Neural cell (in vitro differentiated cells): Measurements from ENCODE around the gene DENND2A. TPM values are rescaled to one million over a fixed set of nuclear protein-coding genes. Genes with fewer than 3 reads are reported as not detected.

Source experiments
- H2AFZ ChIP-seq: fragments of 200-600, 300-800 bp; sonication (generic), shearing (Covaris generic); 2 replicates; pipeline ENCODE4 v1.6.0; 2014; ENCODE audit warnings: low read depth, mild to moderate bottlenecking, antibody characterized with exemption, low read length, moderate library complexity
- H3F3A ChIP-seq: fragments of 200-600 bp; shearing (Covaris generic); 2 replicates; pipeline ENCODE4 v1.6.1; 2016; ENCODE audit warnings: mild to moderate bottlenecking, moderate library complexity, mixed read lengths, antibody characterized with exemption, low read length; ENCODE audit not compliant: insufficient read depth, poor library complexity, severe bottlenecking
- H3K27ac ChIP-seq: fragments of 200-600, 300-800 bp; sonication (generic), shearing (Covaris generic); 2 replicates; pipeline ENCODE4 v1.5.1; 2014; ENCODE audit warnings: mild to moderate bottlenecking, low read length, moderate library complexity
- H3K27me3 ChIP-seq: fragments of 300-800, 200-600 bp; sonication (generic), shearing (Covaris generic); 2 replicates; pipeline ENCODE4 v1.6.0; 2014; ENCODE audit warnings: mild to moderate bottlenecking, low read depth, low read length, moderate library complexity; ENCODE audit not compliant: insufficient read depth
- H3K36me3 ChIP-seq: fragments of 300-800, 200-600 bp; sonication (generic), shearing (Covaris generic); 2 replicates; pipeline ENCODE4 v1.5.1; 2014; ENCODE audit warnings: mild to moderate bottlenecking, antibody characterized with exemption, low read length, moderate library complexity; ENCODE audit not compliant: insufficient read depth
- H3K4me2 ChIP-seq: fragments of 300-800, 200-600 bp; sonication (generic), shearing (Covaris generic); 2 replicates; pipeline ENCODE4 v1.6.0; 2014; ENCODE audit warnings: mild to moderate bottlenecking, low read length
- H3K4me3 ChIP-seq: fragments of 300-800, 200-600 bp; sonication (generic), shearing (Covaris generic); 2 replicates; pipeline ENCODE4 v1.5.1; 2014; ENCODE audit warnings: mild to moderate bottlenecking, low read length, moderate library complexity
- H3K79me2 ChIP-seq: fragments of 200-600 bp; shearing (Covaris generic); replicated peaks from 2 replicates; pipeline ENCODE4 v1.6.0; 2014; ENCODE audit warnings: mild to moderate bottlenecking, low read length, moderate library complexity; ENCODE audit not compliant: insufficient read depth
- H3K9ac ChIP-seq: fragments of 300-800, 200-600 bp; sonication (generic), shearing (Covaris generic); 2 replicates; pipeline ENCODE4 v1.6.1; 2016; ENCODE audit warnings: mild to moderate bottlenecking, low read length, mixed read lengths
- H3K9me2 ChIP-seq: fragments of 200-600 bp; shearing (Covaris generic); 2 replicates; pipeline ENCODE4 v1.6.1; 2016; ENCODE audit warnings: mild to moderate bottlenecking, low read length, mixed read lengths; ENCODE audit not compliant: insufficient read depth
- H3K9me3 ChIP-seq: fragments of 200-600, 300-800 bp; sonication (generic), shearing (Covaris generic); 2 replicates; pipeline ENCODE4 v1.6.1; 2016; ENCODE audit warnings: mild to moderate bottlenecking, mixed run types, low read length, moderate library complexity, mixed read lengths
- H4K20me1 ChIP-seq: fragments of 200-600 bp; shearing (Covaris generic); 2 replicates; pipeline ENCODE4 v1.6.1; 2016; ENCODE audit warnings: mild to moderate bottlenecking, mixed run types; ENCODE audit not compliant: insufficient read depth
- CTCF ChIP-seq: fragments of 450-650 bp; IDR thresholded peaks from 2 replicates; pipeline ENCODE4 v1.5.1; 2014; ENCODE audit warnings: antibody characterized with exemption, mild to moderate bottlenecking, moderate library complexity; ENCODE audit not compliant: poor library complexity, severe bottlenecking
- EP300 ChIP-seq: fragments of 450-650 bp; conservative IDR thresholded peaks from 2 replicates; pipeline ENCODE4 v1.6.1; 2014; ENCODE audit warnings: antibody characterized with exemption, mild to moderate bottlenecking, moderate library complexity; ENCODE audit not compliant: poor library complexity, severe bottlenecking
- EZH2 ChIP-seq: fragments of 200-600, 300-800 bp; shearing (Covaris generic), sonication (generic); IDR thresholded peaks from 2 replicates; pipeline ENCODE4 v1.6.1; 2014; ENCODE audit warnings: antibody characterized with exemption, low read length, borderline replicate concordance, mild to moderate bottlenecking; ENCODE audit not compliant: insufficient read depth, poor library complexity, severe bottlenecking
- MXI1 ChIP-seq: fragments of 450-650 bp; conservative IDR thresholded peaks from 2 replicates; pipeline ENCODE4 v1.6.1; 2014; ENCODE audit warnings: antibody characterized with exemption, mild to moderate bottlenecking; ENCODE audit not compliant: poor library complexity, severe bottlenecking
- POLR2AphosphoS5 ChIP-seq: IDR thresholded peaks from 2 replicates; pipeline ENCODE4 v1.6.1; 2012
- RAD21 ChIP-seq: fragments of 450-650 bp; conservative IDR thresholded peaks from 2 replicates; pipeline ENCODE4 v1.6.1; 2014; ENCODE audit warnings: antibody characterized with exemption, mild to moderate bottlenecking, moderate library complexity
- REST ChIP-seq: IDR thresholded peaks from 2 replicates; pipeline ENCODE4 v1.6.1; 2012; ENCODE audit warnings: borderline replicate concordance
- SMC3 ChIP-seq: fragments of 450-650 bp; conservative IDR thresholded peaks from 2 replicates; pipeline ENCODE4 v1.6.1; 2014; ENCODE audit warnings: antibody characterized with exemption, mild to moderate bottlenecking, moderate library complexity; ENCODE audit not compliant: poor library complexity
- TAF1 ChIP-seq: IDR thresholded peaks from 2 replicates; pipeline ENCODE4 v1.6.1; 2012; ENCODE audit warnings: low read depth
- polyA plus RNA-seq: library from polyadenylated mRNA; depleted of rRNA; stranded (reverse); fragments of >200 nt; gene quantifications from 2 replicates; pipeline ENCODE4 v1.2.3, GENCODE V29; 2014

The DENND2A gene
- polyA plus RNA-seq, 1 donor from 2014 or later, result 21.7 TPM

- no peak overlapping the region for H3K4me2 ChIP-seq
Observed at GRCh38 chr7:140497241-140497769, 143.3 kb downstream of the DENND2A start.

GRCh38 chr7:140495514-140496097, 145.0 kb downstream of the DENND2A start:
- H3K27ac ChIP-seq, result no peak overlapping the region
- TF ChIP-seq RAD21, result no peak
- no peak for TF ChIP-seq SMC3
- no peak for TF ChIP-seq EZH2
- no peak for TF ChIP-seq EP300
- no peak for TF ChIP-seq POLR2AphosphoS5
- no peak for TF ChIP-seq TAF1
- TF ChIP-seq REST, result no peak
- no peak for TF ChIP-seq MXI1

More at GRCh38 chr7:140497241-140497769, 143.3 kb downstream of the DENND2A start:
- Histone ChIP-seq H3K36me3 (no peaks in the 10 kb centered on the region), H3K9ac (no peak overlapping the region), H3K79me2 (no peaks in the 10 kb centered on the region), H3K27me3 (no peaks in the 10 kb centered on the region), H3K9me3 (no peaks in the 10 kb centered on the region), H3F3A (no peaks in the 10 kb centered on the region), H3K27ac (no peak overlapping the region), H3K9me2 (no peaks in the 10 kb centered on the region), H4K20me1 (no peaks in the 10 kb centered on the region), H3K4me3 (no peak overlapping the region), H2AFZ (no peak overlapping the region)
- TF ChIP-seq MXI1, result no peak
- TF ChIP-seq EZH2, result no peak
- no peak for TF ChIP-seq EP300
- TF ChIP-seq SMC3, result no peak
- no peak for TF ChIP-seq REST
- no peak for TF ChIP-seq POLR2AphosphoS5
- TF ChIP-seq TAF1, result no peak
- TF ChIP-seq RAD21, result no peak
- no peak for TF ChIP-seq CTCF

More at GRCh38 chr7:140495514-140496097, 145.0 kb downstream of the DENND2A start:
- Histone ChIP-seq H3K4me2 (no peak overlapping the region), H3K36me3 (no peaks in the 10 kb centered on the region), H3F3A (no peaks in the 10 kb centered on the region), H3K9me2 (no peaks in the 10 kb centered on the region), H2AFZ (no peak overlapping the region), H4K20me1 (no peaks in the 10 kb centered on the region), H3K4me3 (no peak overlapping the region), H3K79me2 (no peaks in the 10 kb centered on the region), H3K9ac (no peak overlapping the region), H3K27me3 (no peaks in the 10 kb centered on the region), H3K9me3 (no peaks in the 10 kb centered on the region)
